WTC11 (cell line): Measurements from ENCODE around the gene CFDP1. TPM values are rescaled to one million over a fixed set of nuclear protein-coding genes. Genes with fewer than 3 reads are reported as not detected.

Source experiments
- ATAC-seq: fragments of 200-7000 bp; cut with Tn5 transposase; 2 replicates; pipeline ENCODE4 v1.10.0; 2021; ENCODE audit warnings: mild to moderate bottlenecking, moderate library complexity
- CTCF ChIA-PET: fragments of 300-600 bp; sonication (Branson Sonifier 250); formaldehyde crosslinking; loops from one replicate; lab custom pipeline; 2021; ENCODE audit warnings: antibody characterized with exemption; lab: Charles Lee
- POLR2A ChIA-PET: fragments of 350-600 bp; sonication (Branson Sonifier 250); formaldehyde crosslinking; loops from one replicate; lab custom pipeline; 2021; ENCODE audit warnings: antibody characterized with exemption; lab: Charles Lee
- DNase-seq: peaks from one replicate; pipeline ENCODE4 v3.0.0; 2021; ENCODE audit warnings: low spot score
- H3K27ac Mint-ChIP-seq: 2 replicates; pipeline ENCODE4 v1.8.0; 2021; ENCODE audit warnings: mixed read lengths
- H3K27me3 Mint-ChIP-seq: 2 replicates; pipeline ENCODE4 v1.8.0; 2021; ENCODE audit warnings: low read depth, mild to moderate bottlenecking, moderate library complexity, mixed read lengths
- H3K36me3 Mint-ChIP-seq: 2 replicates; pipeline ENCODE4 v1.8.0; 2021; ENCODE audit warnings: mixed read lengths
- H3K4me1 Mint-ChIP-seq: 2 replicates; pipeline ENCODE4 v1.8.0; 2022; ENCODE audit warnings: mixed read lengths
- H3K4me3 Mint-ChIP-seq: 2 replicates; pipeline ENCODE4 v1.8.0; 2021; ENCODE audit warnings: mild to moderate bottlenecking, moderate library complexity, mixed read lengths
- H3K9me3 Mint-ChIP-seq: 2 replicates; pipeline ENCODE4 v1.8.0; 2021; ENCODE audit warnings: mixed read lengths
- CBFB ChIP-seq: sonication (generic); formaldehyde crosslinking; IDR thresholded peaks from 2 replicates; pipeline ENCODE4 v1.8.1; 2022; ENCODE audit warnings: mild to moderate bottlenecking, low read depth, missing genetic modification reagents
- ETV6 ChIP-seq: sonication (generic); formaldehyde crosslinking; IDR thresholded peaks from 2 replicates; pipeline ENCODE4 v1.8.1; 2022; ENCODE audit warnings: mild to moderate bottlenecking, missing genetic modification reagents
- GTF2I ChIP-seq: fragments of 250-450 bp; sonication (Bioruptor Pico); conservative IDR thresholded peaks from 2 replicates; pipeline ENCODE4 v1.4.0; 2021; ENCODE audit warnings: mild to moderate bottlenecking
- JUN ChIP-seq: sonication (generic); formaldehyde crosslinking; IDR thresholded peaks from 2 replicates; pipeline ENCODE4 v1.8.0; 2023; ENCODE audit warnings: mild to moderate bottlenecking, missing genetic modification reagents
- NFE2L1 ChIP-seq: sonication (generic); formaldehyde crosslinking; IDR thresholded peaks from 2 replicates; pipeline ENCODE4 v1.8.1; 2023; ENCODE audit warnings: missing genetic modification reagents
- NR1H2 ChIP-seq: sonication (generic); formaldehyde crosslinking; IDR thresholded peaks from 2 replicates; pipeline ENCODE4 v1.9.0; 2021; ENCODE audit warnings: mild to moderate bottlenecking, moderate library complexity, missing genetic modification reagents
- RORB ChIP-seq: fragments of 250-450 bp; sonication (Bioruptor Pico); IDR thresholded peaks from 2 replicates; pipeline ENCODE4 v1.9.0; 2021; ENCODE audit warnings: mild to moderate bottlenecking
- SOX15 ChIP-seq: fragments of 250-450 bp; sonication (Bioruptor Pico); IDR thresholded peaks from 2 replicates; pipeline ENCODE4 v1.9.0; 2021; ENCODE audit warnings: mild to moderate bottlenecking
- ZNF138 ChIP-seq: sonication (generic); formaldehyde crosslinking; conservative IDR thresholded peaks from 2 replicates; pipeline ENCODE4 v1.8.1; 2022; ENCODE audit warnings: mild to moderate bottlenecking, moderate library complexity, missing genetic modification reagents
- ZNF219 ChIP-seq: sonication (generic); formaldehyde crosslinking; IDR thresholded peaks from 2 replicates; pipeline ENCODE4 v1.8.0; 2023; ENCODE audit warnings: missing genetic modification reagents, mild to moderate bottlenecking, borderline replicate concordance
- total RNA-seq: library from RNA; stranded (reverse); gene quantifications from 3 replicates; pipeline ENCODE4 v1.2.3, GENCODE V29; 2021
- TF ChIP-seq, protein P1 (sequence below): sonication (generic); formaldehyde crosslinking; IDR thresholded peaks from 2 replicates; pipeline ENCODE4 v1.8.0; 2023; ENCODE audit warnings: missing genetic modification reagents
- TF ChIP-seq, protein P2 (sequence below): sonication (generic); formaldehyde crosslinking; IDR thresholded peaks from 2 replicates; pipeline ENCODE4 v1.8.1; 2022; ENCODE audit warnings: mild to moderate bottlenecking, moderate library complexity, missing genetic modification reagents
- TF ChIP-seq, protein P3 (sequence below): sonication (generic); formaldehyde crosslinking; IDR thresholded peaks from 2 replicates; pipeline ENCODE4 v1.8.1; 2023; ENCODE audit warnings: mild to moderate bottlenecking, missing genetic modification reagents
- TF ChIP-seq, protein P4 (sequence below): sonication (generic); formaldehyde crosslinking; IDR thresholded peaks from 2 replicates; pipeline ENCODE4 v1.8.1; 2023; ENCODE audit warnings: mild to moderate bottlenecking, missing genetic modification reagents, moderate library complexity
- TF ChIP-seq, protein P5 (sequence below): sonication (generic); formaldehyde crosslinking; IDR thresholded peaks from 2 replicates; pipeline ENCODE4 v1.8.0; 2023; ENCODE audit warnings: mild to moderate bottlenecking, missing genetic modification reagents

The CFDP1 gene
- total RNA-seq, 1 experiment from 2014 or later: 79.2 TPM

DNA sequence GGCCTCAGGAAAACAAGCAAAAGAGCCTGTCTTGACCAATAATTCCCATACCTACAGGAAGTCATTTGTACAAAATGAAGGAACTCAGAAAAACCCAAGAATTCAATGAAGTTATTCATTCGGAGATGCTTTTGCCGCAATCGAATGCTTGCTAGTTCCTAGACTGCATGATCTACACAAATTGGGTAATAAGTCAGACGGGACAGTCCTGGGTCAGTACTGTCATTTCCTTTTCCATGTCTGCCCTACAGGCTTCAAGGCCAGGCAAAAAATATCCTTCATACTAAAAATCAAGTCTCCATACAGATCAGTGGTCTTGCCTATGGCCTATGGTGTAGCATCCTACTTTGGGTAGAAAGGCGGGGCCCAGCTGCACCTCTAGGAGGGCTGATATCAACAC, 71.4 kb downstream of the CFDP1 start:
- H3K27me3 Mint-ChIP-seq: no peaks in the 10 kb centered on the region
- no peak overlapping the region for H3K27ac Mint-ChIP-seq
- TF ChIP-seq ZNF138 (CRISPR knock-in tag) (no peak), GTF2I (CRISPR knock-in tag) (no peak)
- TF ChIP-seq, protein P1, sequence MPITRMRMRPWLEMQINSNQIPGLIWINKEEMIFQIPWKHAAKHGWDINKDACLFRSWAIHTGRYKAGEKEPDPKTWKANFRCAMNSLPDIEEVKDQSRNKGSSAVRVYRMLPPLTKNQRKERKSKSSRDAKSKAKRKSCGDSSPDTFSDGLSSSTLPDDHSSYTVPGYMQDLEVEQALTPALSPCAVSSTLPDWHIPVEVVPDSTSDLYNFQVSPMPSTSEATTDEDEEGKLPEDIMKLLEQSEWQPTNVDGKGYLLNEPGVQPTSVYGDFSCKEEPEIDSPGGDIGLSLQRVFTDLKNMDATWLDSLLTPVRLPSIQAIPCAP: no peak
- TF ChIP-seq, all 79 proteins: peak for 0
- no peak for DNase-seq
- POLR2A ChIA-PET: no interaction called here
- Mint-ChIP-seq H3K36me3 (peaks cover 5% of the 10 kb centered on the region), H3K4me1 (peaks cover 3% of the 10 kb centered on the region; the same call in 1 of the 2 replicates), H3K4me3 (no peak overlapping the region), H3K9me3 (no peaks in the 10 kb centered on the region)
- ATAC-seq: no peak
- CTCF ChIA-PET: no interaction called here

DNA sequence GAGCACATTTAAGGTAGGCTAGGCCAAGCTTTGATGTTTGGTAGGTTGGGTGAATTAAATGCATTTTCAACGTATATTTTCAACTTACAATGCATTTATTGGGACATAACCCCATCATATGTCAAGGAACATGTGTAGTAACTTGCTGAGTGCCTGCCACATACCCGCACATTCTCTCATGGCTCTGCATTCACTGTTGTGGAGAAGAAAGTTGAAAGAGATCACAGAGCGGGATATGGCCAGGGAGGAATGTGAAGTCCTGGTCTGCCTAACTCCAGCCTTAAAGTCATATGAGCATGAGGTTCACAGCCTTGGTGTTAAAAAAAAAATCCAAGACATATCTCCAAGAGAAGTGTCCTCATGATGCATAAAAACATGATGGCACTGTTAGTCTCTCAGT, 79.1 kb downstream of the CFDP1 start:
- no peak overlapping the region; the same call in 1 of the 2 replicates for H3K27ac Mint-ChIP-seq
- peaks cover 8% of the 10 kb centered on the region for H3K4me1 Mint-ChIP-seq
- no peak overlapping the region for H3K4me3 Mint-ChIP-seq
- 0 out of 2 replicates have a peak, but pooled peaks cover 3% of the 10 kb centered on the region for H3K36me3 Mint-ChIP-seq
- no peaks in the 10 kb centered on the region for H3K9me3 Mint-ChIP-seq
- ChIA-PET CTCF (no interaction called here), POLR2A (interaction anchor here (0.7 kb wide), 1 partner anchor 17 kb away, joined by 4 read pairs; no protein-coding TSS in a partner anchor)
- H3K27me3 Mint-ChIP-seq: no peaks in the 10 kb centered on the region
- ATAC-seq (no peak), DNase-seq (no peak)
- TF ChIP-seq, protein P2, sequence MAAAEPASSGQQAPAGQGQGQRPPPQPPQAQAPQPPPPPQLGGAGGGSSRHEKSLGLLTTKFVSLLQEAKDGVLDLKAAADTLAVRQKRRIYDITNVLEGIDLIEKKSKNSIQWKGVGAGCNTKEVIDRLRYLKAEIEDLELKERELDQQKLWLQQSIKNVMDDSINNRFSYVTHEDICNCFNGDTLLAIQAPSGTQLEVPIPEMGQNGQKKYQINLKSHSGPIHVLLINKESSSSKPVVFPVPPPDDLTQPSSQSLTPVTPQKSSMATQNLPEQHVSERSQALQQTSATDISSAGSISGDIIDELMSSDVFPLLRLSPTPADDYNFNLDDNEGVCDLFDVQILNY: no peak
- TF ChIP-seq GTF2I (CRISPR knock-in tag) (no peak), JUN (CRISPR knock-in tag) (no peak), CBFB (CRISPR knock-in tag) (no peak), ETV6 (CRISPR knock-in tag) (no peak), NR1H2 (CRISPR knock-in tag) (no peak), SOX15 (no peak)
- TF ChIP-seq, protein P3, sequence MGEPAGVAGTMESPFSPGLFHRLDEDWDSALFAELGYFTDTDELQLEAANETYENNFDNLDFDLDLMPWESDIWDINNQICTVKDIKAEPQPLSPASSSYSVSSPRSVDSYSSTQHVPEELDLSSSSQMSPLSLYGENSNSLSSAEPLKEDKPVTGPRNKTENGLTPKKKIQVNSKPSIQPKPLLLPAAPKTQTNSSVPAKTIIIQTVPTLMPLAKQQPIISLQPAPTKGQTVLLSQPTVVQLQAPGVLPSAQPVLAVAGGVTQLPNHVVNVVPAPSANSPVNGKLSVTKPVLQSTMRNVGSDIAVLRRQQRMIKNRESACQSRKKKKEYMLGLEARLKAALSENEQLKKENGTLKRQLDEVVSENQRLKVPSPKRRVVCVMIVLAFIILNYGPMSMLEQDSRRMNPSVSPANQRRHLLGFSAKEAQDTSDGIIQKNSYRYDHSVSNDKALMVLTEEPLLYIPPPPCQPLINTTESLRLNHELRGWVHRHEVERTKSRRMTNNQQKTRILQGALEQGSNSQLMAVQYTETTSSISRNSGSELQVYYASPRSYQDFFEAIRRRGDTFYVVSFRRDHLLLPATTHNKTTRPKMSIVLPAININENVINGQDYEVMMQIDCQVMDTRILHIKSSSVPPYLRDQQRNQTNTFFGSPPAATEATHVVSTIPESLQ (CRISPR knock-in tag): no peak
- TF ChIP-seq, protein P4, sequence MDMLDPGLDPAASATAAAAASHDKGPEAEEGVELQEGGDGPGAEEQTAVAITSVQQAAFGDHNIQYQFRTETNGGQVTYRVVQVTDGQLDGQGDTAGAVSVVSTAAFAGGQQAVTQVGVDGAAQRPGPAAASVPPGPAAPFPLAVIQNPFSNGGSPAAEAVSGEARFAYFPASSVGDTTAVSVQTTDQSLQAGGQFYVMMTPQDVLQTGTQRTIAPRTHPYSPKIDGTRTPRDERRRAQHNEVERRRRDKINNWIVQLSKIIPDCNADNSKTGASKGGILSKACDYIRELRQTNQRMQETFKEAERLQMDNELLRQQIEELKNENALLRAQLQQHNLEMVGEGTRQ (CRISPR knock-in tag): no peak

DNA sequence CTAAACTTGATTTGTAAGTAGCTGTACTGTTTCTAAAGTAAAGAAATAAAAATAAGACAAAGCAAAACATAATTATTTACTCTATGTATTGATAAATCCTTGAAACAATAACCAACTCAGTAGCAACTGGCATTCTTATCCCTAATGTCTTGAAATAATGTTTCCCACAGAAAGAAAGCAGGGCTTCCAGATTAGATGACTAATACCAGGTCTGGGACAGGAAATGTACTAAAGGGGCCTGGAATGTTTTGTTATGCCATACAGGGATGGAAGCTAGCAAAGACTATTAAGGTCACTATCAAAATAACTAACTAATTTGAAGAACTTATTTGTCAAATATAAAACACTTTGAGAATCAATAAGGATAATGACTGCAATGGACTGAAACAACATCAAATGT, 82.1 kb downstream of the CFDP1 start:
- Mint-ChIP-seq H3K27me3 (no peaks in the 10 kb centered on the region), H3K27ac (no peak overlapping the region), H3K4me1 (peaks cover 10% of the 10 kb centered on the region), H3K9me3 (no peaks in the 10 kb centered on the region), H3K36me3 (peaks cover 5% of the 10 kb centered on the region; the same call in 1 of the 2 replicates), H3K4me3 (no peak overlapping the region)
- CTCF ChIA-PET: no interaction called here
- DNase-seq: no peak
- TF ChIP-seq CBFB (CRISPR knock-in tag): no peak
- TF ChIP-seq, protein P5, sequence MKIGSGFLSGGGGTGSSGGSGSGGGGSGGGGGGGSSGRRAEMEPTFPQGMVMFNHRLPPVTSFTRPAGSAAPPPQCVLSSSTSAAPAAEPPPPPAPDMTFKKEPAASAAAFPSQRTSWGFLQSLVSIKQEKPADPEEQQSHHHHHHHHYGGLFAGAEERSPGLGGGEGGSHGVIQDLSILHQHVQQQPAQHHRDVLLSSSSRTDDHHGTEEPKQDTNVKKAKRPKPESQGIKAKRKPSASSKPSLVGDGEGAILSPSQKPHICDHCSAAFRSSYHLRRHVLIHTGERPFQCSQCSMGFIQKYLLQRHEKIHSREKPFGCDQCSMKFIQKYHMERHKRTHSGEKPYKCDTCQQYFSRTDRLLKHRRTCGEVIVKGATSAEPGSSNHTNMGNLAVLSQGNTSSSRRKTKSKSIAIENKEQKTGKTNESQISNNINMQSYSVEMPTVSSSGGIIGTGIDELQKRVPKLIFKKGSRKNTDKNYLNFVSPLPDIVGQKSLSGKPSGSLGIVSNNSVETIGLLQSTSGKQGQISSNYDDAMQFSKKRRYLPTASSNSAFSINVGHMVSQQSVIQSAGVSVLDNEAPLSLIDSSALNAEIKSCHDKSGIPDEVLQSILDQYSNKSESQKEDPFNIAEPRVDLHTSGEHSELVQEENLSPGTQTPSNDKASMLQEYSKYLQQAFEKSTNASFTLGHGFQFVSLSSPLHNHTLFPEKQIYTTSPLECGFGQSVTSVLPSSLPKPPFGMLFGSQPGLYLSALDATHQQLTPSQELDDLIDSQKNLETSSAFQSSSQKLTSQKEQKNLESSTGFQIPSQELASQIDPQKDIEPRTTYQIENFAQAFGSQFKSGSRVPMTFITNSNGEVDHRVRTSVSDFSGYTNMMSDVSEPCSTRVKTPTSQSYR (CRISPR knock-in tag): no peak
- TF ChIP-seq RORB (CRISPR knock-in tag): no peak
- TF ChIP-seq NFE2L1 (CRISPR knock-in tag): no peak
- TF ChIP-seq ZNF219 (CRISPR knock-in tag): no peak
- no peak for ATAC-seq
- POLR2A ChIA-PET: no interaction called here
